RWPE2 (cell line): Measurements from ENCODE around the gene SLC25A27.

Experiments used
- ATAC-seq: fragments of 200-7000 bp; cut with Tn5 transposase; 3 replicates; pipeline ENCODE4 v1.9.1; 2021; ENCODE audit warnings: low read depth
- DNase-seq: peaks from one replicate; pipeline ENCODE4 v3.0.0-alpha.2; 2020; ENCODE audit warnings: low spot score
- H3K27ac ChIP-seq: fragments of 450-650 bp; 2 replicates; pipeline ENCODE4 v1.5.1; 2017; ENCODE audit warnings: mild to moderate bottlenecking; ENCODE audit not compliant: poor library complexity, severe bottlenecking
- H3K27me3 ChIP-seq: fragments of 250-450 bp; sonication (Bioruptor Pico); 2 replicates; pipeline ENCODE4 v1.5.1; 2021; ENCODE audit warnings: mild to moderate bottlenecking, moderate library complexity; ENCODE audit not compliant: insufficient read depth, poor library complexity, severe bottlenecking
- H3K36me3 ChIP-seq: fragments of 250-450 bp; sonication (Bioruptor Pico); 2 replicates; pipeline ENCODE4 v1.5.1; 2020; ENCODE audit warnings: low read depth, mild to moderate bottlenecking, moderate library complexity
- H3K4me1 ChIP-seq: fragments of 250-450 bp; sonication (Bioruptor Pico); 2 replicates; pipeline ENCODE4 v1.5.1; 2021; ENCODE audit warnings: mild to moderate bottlenecking, moderate library complexity; ENCODE audit not compliant: insufficient read depth, poor library complexity, severe bottlenecking
- H3K4me3 ChIP-seq: fragments of 250-450 bp; sonication (Bioruptor Pico); 2 replicates; pipeline ENCODE4 v1.5.1; 2021; ENCODE audit warnings: mild to moderate bottlenecking, moderate library complexity; ENCODE audit not compliant: severe bottlenecking
- H3K9me3 ChIP-seq: fragments of 250-450 bp; sonication (Bioruptor Pico); 2 replicates; pipeline ENCODE4 v1.5.1; 2021; ENCODE audit warnings: mild to moderate bottlenecking, moderate library complexity; ENCODE audit not compliant: severe bottlenecking
- TF ChIP-seq, protein P1 (sequence below): fragments of 450-650 bp; IDR thresholded peaks from one replicate; pipeline ENCODE4 v1.5.1; 2017; ENCODE audit warnings: mild to moderate bottlenecking, moderate library complexity; ENCODE audit not compliant: poor library complexity, severe bottlenecking

SLC25A27 gene

GRCh38 chr6:46652603-46653438 is at the start of gene SLC25A27, which contains the start of gene CYP39A1:
TSS of gene SLC25A27 (plus strand) at chr6:46652975. CDS start at chr6:46653193, 218 bp downstream.
TSS of gene CYP39A1 (minus strand) at chr6:46652818. CDS start at chr6:46652582, 236 bp downstream.
- Histone ChIP-seq H3K27ac (no peak within 1 kb of the TSS), H3K4me3 (peak within 1 kb of the TSS; percentile 86), H3K36me3 (no peaks in the 10 kb centered on the region), H3K9me3 (no peaks in the 10 kb centered on the region), H3K4me1 (peaks cover 23% of the 10 kb centered on the region), H3K27me3 (no peaks in the 10 kb centered on the region)
- TF ChIP-seq, protein P1, sequence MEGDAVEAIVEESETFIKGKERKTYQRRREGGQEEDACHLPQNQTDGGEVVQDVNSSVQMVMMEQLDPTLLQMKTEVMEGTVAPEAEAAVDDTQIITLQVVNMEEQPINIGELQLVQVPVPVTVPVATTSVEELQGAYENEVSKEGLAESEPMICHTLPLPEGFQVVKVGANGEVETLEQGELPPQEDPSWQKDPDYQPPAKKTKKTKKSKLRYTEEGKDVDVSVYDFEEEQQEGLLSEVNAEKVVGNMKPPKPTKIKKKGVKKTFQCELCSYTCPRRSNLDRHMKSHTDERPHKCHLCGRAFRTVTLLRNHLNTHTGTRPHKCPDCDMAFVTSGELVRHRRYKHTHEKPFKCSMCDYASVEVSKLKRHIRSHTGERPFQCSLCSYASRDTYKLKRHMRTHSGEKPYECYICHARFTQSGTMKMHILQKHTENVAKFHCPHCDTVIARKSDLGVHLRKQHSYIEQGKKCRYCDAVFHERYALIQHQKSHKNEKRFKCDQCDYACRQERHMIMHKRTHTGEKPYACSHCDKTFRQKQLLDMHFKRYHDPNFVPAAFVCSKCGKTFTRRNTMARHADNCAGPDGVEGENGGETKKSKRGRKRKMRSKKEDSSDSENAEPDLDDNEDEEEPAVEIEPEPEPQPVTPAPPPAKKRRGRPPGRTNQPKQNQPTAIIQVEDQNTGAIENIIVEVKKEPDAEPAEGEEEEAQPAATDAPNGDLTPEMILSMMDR = no peak
- ATAC-seq = peak; percentile 99
- peak; percentile 91 for DNase-seq

DNA sequence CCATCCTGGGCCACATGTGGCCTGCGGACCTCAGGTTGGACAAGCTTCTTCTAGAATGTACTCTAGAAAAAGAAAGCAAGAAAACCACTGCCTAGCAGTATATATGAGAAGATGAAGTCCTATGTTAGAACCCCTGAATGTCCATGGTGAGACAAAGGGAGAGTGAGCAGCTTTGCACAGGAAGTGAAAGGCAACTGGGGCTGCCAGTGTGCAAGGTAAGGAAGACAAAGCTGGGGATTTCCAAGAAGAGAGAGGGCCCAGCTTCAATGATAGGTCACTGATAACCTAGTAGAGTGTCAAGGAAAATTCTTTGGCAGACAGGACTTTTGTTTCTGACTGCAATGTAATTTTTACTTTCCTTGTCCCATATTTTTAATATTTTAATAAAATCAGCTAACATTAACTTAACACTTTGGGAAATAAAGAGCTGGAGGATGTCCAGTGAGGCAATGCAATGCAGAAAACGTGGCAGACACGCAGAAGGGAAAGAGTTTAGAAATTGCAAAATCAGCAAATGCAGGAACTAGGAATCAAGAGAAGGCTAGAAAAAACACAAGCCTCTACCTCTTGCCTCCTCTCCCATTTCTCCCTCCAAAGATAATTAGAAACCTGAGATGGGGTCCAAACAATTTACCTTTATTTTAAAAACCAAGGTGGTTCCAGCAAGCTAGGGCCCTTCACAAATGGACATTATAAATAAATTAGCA is 47.5 kb upstream of the SLC25A27 start:
- H3K4me3 ChIP-seq = no peak overlapping the region
- H3K27me3 ChIP-seq = no peaks in the 10 kb centered on the region
- no peaks in the 10 kb centered on the region for H3K4me1 ChIP-seq
- H3K36me3 ChIP-seq = no peaks in the 10 kb centered on the region
- no peak for ATAC-seq
- no peaks in the 10 kb centered on the region for H3K9me3 ChIP-seq
- no peak for DNase-seq
- H3K27ac ChIP-seq = no peak overlapping the region
- TF ChIP-seq, protein P1 = no peak

DNA sequence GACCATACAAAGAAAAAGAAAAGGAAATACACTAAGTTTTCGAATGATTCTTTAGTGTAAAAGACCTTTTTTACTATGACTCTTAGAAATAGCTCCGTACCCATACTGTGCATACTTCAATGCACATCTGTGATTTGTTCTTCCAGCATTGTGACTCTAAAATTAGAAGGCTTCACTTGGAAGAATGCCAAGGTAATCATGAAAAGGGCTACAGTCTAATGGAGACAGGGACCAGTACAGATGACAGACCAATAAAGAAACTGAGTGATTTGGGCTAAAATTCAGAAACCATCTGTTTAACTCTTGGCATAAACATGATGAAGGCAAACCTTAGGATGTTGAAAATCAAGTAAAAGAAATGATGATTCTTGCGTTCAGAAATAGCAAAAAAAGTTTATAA is 46.4 kb upstream of the SLC25A27 start:
- no peak for DNase-seq
- TF ChIP-seq, protein P1 = no peak

GRCh38 chr6:46610862-46611553 is 41.8 kb upstream of the SLC25A27 start:
- Histone ChIP-seq H3K9me3 (no peaks in the 10 kb centered on the region), H3K4me3 (no peak overlapping the region), H3K36me3 (no peaks in the 10 kb centered on the region), H3K4me1 (no peaks in the 10 kb centered on the region), H3K27ac (no peak overlapping the region), H3K27me3 (no peaks in the 10 kb centered on the region)
- DNase-seq (no peak), ATAC-seq (no peak)
- TF ChIP-seq, protein P1 = no peak

More for the DNA sequence above, 46.4 kb upstream of the SLC25A27 start:
- H3K27me3 ChIP-seq = no peaks in the 10 kb centered on the region
- no peak overlapping the region for H3K27ac ChIP-seq
- no peak for ATAC-seq
- H3K36me3 ChIP-seq = no peaks in the 10 kb centered on the region
- H3K4me1 ChIP-seq = no peaks in the 10 kb centered on the region
- H3K4me3 ChIP-seq = no peak overlapping the region
- no peaks in the 10 kb centered on the region for H3K9me3 ChIP-seq
